GM23338 (cell line): ENCODE data around the gene ELMOD3. TPM values are rescaled to one million over a fixed set of nuclear protein-coding genes. Genes with fewer than 3 reads are reported as not detected.

Experiments used
- ATAC-seq: fragments of 200-7000 bp; cut with Tn5 transposase; 3 replicates; pipeline ENCODE4 v1.9.1; 2020
- DNase-seq: peaks from one replicate; pipeline ENCODE4 v3.0.0-alpha.2; 2015; ENCODE audit warnings: low spot score
- H2AFZ ChIP-seq: fragments of 200-600 bp; sonication (generic); 2 replicates; pipeline ENCODE4 v1.8.0; 2016; ENCODE audit warnings: antibody characterized with exemption, mild to moderate bottlenecking, moderate library complexity
- H3F3A ChIP-seq: fragments of 200-600 bp; sonication (generic); replicated peaks from 2 replicates; pipeline ENCODE4 v1.8.0; 2017; ENCODE audit warnings: antibody characterized with exemption, mixed run types, low read depth
- H3K27ac ChIP-seq: fragments of 200-600 bp; sonication (generic); 2 replicates; pipeline ENCODE4 v1.6.1; 2016; ENCODE audit warnings: low read depth
- H3K27me3 ChIP-seq: fragments of 200-600 bp; sonication (generic); 2 replicates; pipeline ENCODE4 v1.8.0; 2016; ENCODE audit warnings: mild to moderate bottlenecking, mixed run types, moderate library complexity; ENCODE audit not compliant: insufficient read depth
- H3K36me3 ChIP-seq: fragments of 200-600 bp; sonication (generic); 2 replicates; pipeline ENCODE4 v1.8.0; 2016; ENCODE audit warnings: mild to moderate bottlenecking; ENCODE audit not compliant: insufficient read depth
- H3K4me1 ChIP-seq: fragments of 200-600 bp; sonication (generic); 2 replicates; pipeline ENCODE4 v1.8.0; 2016; ENCODE audit warnings: mild to moderate bottlenecking, moderate library complexity; ENCODE audit not compliant: insufficient read depth
- H3K4me2 ChIP-seq: fragments of 200-600 bp; sonication (generic); 2 replicates; pipeline ENCODE4 v1.7.1; 2017; ENCODE audit warnings: mixed run types
- H3K4me3 ChIP-seq: fragments of 200-600 bp; sonication (generic); 2 replicates; pipeline ENCODE4 v1.6.1; 2016; ENCODE audit warnings: mixed run types
- H3K79me2 ChIP-seq: fragments of 200-600 bp; sonication (generic); replicated peaks from 2 replicates; pipeline ENCODE4 v1.8.0; 2017; ENCODE audit warnings: mild to moderate bottlenecking; ENCODE audit not compliant: insufficient read depth
- H3K9me2 ChIP-seq: fragments of 200-600 bp; sonication (generic); 2 replicates; pipeline ENCODE4 v1.8.0; 2017; ENCODE audit not compliant: insufficient read depth
- H4K20me1 ChIP-seq: fragments of 200-600 bp; sonication (generic); replicated peaks from 2 replicates; pipeline ENCODE4 v1.8.0; 2017; ENCODE audit warnings: mild to moderate bottlenecking; ENCODE audit not compliant: insufficient read depth
- H3K27ac Mint-ChIP-seq: 2 replicates; pipeline ENCODE4 v1.8.0; 2020; ENCODE audit warnings: inconsistent platforms, mild to moderate bottlenecking, moderate library complexity, mixed read lengths
- H3K27me3 Mint-ChIP-seq: 3 replicates; pipeline ENCODE4 v1.8.0; 2022; ENCODE audit warnings: low read depth, mild to moderate bottlenecking, moderate library complexity, mixed read lengths, inconsistent platforms; ENCODE audit not compliant: insufficient read depth, poor library complexity
- H3K36me3 Mint-ChIP-seq: 3 replicates; pipeline ENCODE4 v1.8.0; 2021; ENCODE audit warnings: low read depth, mild to moderate bottlenecking, inconsistent platforms, moderate library complexity, mixed read lengths
- H3K4me1 Mint-ChIP-seq: 3 replicates; pipeline ENCODE4 v1.8.0; 2020; ENCODE audit warnings: mild to moderate bottlenecking, inconsistent platforms, mixed read lengths
- H3K4me3 Mint-ChIP-seq: 3 replicates; pipeline ENCODE4 v1.8.0; 2021; ENCODE audit warnings: moderate library complexity, mild to moderate bottlenecking, inconsistent platforms, mixed read lengths
- H3K9me3 Mint-ChIP-seq: 3 replicates; pipeline ENCODE4 v1.8.0; 2020; ENCODE audit warnings: moderate library complexity, mild to moderate bottlenecking, inconsistent platforms, mixed read lengths
- CTCF ChIP-seq, 2 experiments: fragments of 200-600 bp in 1 of 2; sonication (generic) in 1 of 2; conservative IDR thresholded peaks; 2 replicates each; pipeline versions ENCODE4 v1.5.1 to v1.6.1; 2016 to 2017; ENCODE audit warnings: antibody characterized with exemption in 2 of 2, low read depth in 2 of 2, mild to moderate bottlenecking in 2 of 2, moderate library complexity in 1 of 2
- ETS1 ChIP-seq: IDR thresholded peaks from 2 replicates; pipeline ENCODE4 v1.6.1; 2016; ENCODE audit warnings: antibody characterized with exemption
- EZH2 ChIP-seq: fragments of 200-600 bp; sonication (generic); IDR thresholded peaks from one replicate; pipeline ENCODE4 v1.8.0; 2017; ENCODE audit warnings: antibody characterized with exemption, mild to moderate bottlenecking, low read depth; ENCODE audit not compliant: unreplicated experiment
- EZH2phosphoT487 ChIP-seq: fragments of 200-600 bp; sonication (generic); IDR thresholded peaks from one replicate; pipeline ENCODE4 v1.8.1; 2018; ENCODE audit warnings: antibody characterized with exemption; ENCODE audit not compliant: unreplicated experiment
- JUNB ChIP-seq: IDR thresholded peaks from one replicate; pipeline ENCODE4 v1.6.1; 2016; ENCODE audit warnings: antibody characterized with exemption; ENCODE audit not compliant: unreplicated experiment
- NANOG ChIP-seq: IDR thresholded peaks from 2 replicates; pipeline ENCODE4 v1.6.1; 2016; ENCODE audit warnings: antibody characterized with exemption, borderline replicate concordance
- POLR2AphosphoS5 ChIP-seq: IDR thresholded peaks from 2 replicates; pipeline ENCODE4 v1.6.1; 2016; ENCODE audit warnings: antibody characterized with exemption, low read depth
- ZNF114 ChIP-seq: fragments of 250-450 bp; sonication (Bioruptor Pico); IDR thresholded peaks from 2 replicates; pipeline ENCODE4 v1.5.0; 2020; ENCODE audit warnings: mild to moderate bottlenecking, moderate library complexity
- ZNF331 ChIP-seq: fragments of 250-450 bp; sonication (Bioruptor Pico); IDR thresholded peaks from 2 replicates; pipeline ENCODE4 v1.5.0; 2020; ENCODE audit warnings: low read depth, mild to moderate bottlenecking, moderate library complexity
- polyA plus RNA-seq: library from polyadenylated mRNA; unstranded; fragments of >200 nt; fragmentation: Nextera tagmentation; extraction: Ambion mirVana; gene quantifications from 2 replicates; pipeline ENCODE4 v1.2.1, GENCODE V29; 2016
- total RNA-seq: library from RNA; depleted of rRNA; stranded (reverse); fragments of >200 nt; shearing (Covaris generic); gene quantifications from 2 replicates; pipeline ENCODE4 v1.2.3, GENCODE V29; 2014
- TF ChIP-seq, protein P1 (sequence below): fragments of 250-450 bp; sonication (Bioruptor Pico); IDR thresholded peaks from 2 replicates; pipeline ENCODE4 v1.5.0; 2020; ENCODE audit warnings: mild to moderate bottlenecking, moderate library complexity
- TF ChIP-seq, protein P2 (sequence below): IDR thresholded peaks from one replicate; pipeline ENCODE4 v1.6.1; 2018; ENCODE audit warnings: antibody characterized with exemption; ENCODE audit not compliant: unreplicated experiment

ELMOD3 gene
- total and polyA plus RNA-seq, 2 experiments from 2014 or later, result 8.6 to 8.9 TPM

DNA sequence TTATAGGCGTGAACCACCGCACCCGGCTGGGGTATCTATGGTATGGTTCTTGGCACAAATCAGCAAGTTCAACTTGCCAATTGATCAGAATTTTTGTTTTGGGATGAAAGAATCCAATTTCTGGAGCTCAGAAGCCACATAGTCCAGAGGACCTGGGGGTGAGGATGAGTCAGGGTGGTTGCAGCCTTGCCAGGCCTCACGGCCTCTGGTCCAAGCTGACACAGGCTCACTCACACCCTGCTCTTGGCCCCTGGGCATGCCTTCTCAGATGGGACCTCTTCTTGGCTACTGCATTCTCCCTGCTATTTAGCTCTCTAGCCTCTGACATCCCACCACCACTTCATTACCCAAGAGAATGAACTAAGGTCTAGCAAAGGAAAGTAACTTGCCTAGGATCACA, 39.3 kb downstream of the ELMOD3 start:
- Mint-ChIP-seq H3K9me3 (no peaks in the 10 kb centered on the region), H3K27me3 (peaks cover 1% of the 10 kb centered on the region), H3K36me3 (peaks cover 5% of the 10 kb centered on the region), H3K4me3 (no peak overlapping the region), H3K4me1 (peaks cover 24% of the 10 kb centered on the region), H3K27ac (no peak overlapping the region)
- no peak for DNase-seq
- no peak for ATAC-seq
- Histone ChIP-seq H3K36me3 (no peaks in the 10 kb centered on the region; the same call in 1 of the 2 replicates), H3K9me2 (no peaks in the 10 kb centered on the region), H3K79me2 (no peaks in the 10 kb centered on the region), H3K4me2 (no peak overlapping the region), H3K27ac (no peak overlapping the region), H3K27me3 (no peaks in the 10 kb centered on the region), H4K20me1 (no peaks in the 10 kb centered on the region), H3K4me1 (peaks cover 3% of the 10 kb centered on the region; the same call in 1 of the 2 replicates), H3K4me3 (no peak overlapping the region), H3F3A (0 out of 2 replicates have a peak, but pooled peaks cover 7% of the 10 kb centered on the region), H2AFZ (no peak overlapping the region)
- TF ChIP-seq ETS1, result no peak
- no peak for TF ChIP-seq EZH2
- TF ChIP-seq JUNB, result no peak
- no peak for TF ChIP-seq NANOG
- TF ChIP-seq, protein P1, sequence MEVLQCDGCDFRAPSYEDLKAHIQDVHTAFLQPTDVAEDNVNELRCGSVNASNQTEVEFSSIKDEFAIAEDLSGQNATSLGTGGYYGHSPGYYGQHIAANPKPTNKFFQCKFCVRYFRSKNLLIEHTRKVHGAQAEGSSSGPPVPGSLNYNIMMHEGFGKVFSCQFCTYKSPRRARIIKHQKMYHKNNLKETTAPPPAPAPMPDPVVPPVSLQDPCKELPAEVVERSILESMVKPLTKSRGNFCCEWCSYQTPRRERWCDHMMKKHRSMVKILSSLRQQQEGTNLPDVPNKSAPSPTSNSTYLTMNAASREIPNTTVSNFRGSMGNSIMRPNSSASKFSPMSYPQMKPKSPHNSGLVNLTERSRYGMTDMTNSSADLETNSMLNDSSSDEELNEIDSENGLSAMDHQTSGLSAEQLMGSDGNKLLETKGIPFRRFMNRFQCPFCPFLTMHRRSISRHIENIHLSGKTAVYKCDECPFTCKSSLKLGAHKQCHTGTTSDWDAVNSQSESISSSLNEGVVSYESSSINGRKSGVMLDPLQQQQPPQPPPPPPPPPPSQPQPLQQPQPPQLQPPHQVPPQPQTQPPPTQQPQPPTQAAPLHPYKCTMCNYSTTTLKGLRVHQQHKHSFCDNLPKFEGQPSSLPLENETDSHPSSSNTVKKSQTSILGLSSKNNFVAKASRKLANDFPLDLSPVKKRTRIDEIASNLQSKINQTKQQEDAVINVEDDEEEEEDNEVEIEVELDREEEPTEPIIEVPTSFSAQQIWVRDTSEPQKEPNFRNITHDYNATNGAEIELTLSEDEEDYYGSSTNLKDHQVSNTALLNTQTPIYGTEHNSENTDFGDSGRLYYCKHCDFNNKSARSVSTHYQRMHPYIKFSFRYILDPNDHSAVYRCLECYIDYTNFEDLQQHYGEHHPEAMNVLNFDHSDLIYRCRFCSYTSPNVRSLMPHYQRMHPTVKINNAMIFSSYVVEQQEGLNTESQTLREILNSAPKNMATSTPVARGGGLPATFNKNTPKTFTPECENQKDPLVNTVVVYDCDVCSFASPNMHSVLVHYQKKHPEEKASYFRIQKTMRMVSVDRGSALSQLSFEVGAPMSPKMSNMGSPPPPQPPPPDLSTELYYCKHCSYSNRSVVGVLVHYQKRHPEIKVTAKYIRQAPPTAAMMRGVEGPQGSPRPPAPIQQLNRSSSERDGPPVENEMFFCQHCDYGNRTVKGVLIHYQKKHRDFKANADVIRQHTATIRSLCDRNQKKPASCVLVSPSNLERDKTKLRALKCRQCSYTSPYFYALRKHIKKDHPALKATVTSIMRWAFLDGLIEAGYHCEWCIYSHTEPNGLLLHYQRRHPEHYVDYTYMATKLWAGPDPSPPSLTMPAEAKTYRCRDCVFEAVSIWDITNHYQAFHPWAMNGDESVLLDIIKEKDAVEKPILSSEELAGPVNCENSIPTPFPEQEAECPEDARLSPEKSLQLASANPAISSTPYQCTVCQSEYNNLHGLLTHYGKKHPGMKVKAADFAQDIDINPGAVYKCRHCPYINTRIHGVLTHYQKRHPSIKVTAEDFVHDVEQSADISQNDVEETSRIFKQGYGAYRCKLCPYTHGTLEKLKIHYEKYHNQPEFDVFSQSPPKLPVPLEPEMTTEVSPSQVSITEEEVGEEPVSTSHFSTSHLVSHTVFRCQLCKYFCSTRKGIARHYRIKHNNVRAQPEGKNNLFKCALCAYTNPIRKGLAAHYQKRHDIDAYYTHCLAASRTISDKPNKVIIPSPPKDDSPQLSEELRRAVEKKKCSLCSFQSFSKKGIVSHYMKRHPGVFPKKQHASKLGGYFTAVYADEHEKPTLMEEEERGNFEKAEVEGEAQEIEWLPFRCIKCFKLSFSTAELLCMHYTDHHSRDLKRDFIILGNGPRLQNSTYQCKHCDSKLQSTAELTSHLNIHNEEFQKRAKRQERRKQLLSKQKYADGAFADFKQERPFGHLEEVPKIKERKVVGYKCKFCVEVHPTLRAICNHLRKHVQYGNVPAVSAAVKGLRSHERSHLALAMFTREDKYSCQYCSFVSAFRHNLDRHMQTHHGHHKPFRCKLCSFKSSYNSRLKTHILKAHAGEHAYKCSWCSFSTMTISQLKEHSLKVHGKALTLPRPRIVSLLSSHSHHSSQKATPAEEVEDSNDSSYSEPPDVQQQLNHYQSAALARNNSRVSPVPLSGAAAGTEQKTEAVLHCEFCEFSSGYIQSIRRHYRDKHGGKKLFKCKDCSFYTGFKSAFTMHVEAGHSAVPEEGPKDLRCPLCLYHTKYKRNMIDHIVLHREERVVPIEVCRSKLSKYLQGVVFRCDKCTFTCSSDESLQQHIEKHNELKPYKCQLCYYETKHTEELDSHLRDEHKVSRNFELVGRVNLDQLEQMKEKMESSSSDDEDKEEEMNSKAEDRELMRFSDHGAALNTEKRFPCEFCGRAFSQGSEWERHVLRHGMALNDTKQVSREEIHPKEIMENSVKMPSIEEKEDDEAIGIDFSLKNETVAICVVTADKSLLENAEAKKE (CRISPR knock-in tag), result no peak
- TF ChIP-seq, protein P2, sequence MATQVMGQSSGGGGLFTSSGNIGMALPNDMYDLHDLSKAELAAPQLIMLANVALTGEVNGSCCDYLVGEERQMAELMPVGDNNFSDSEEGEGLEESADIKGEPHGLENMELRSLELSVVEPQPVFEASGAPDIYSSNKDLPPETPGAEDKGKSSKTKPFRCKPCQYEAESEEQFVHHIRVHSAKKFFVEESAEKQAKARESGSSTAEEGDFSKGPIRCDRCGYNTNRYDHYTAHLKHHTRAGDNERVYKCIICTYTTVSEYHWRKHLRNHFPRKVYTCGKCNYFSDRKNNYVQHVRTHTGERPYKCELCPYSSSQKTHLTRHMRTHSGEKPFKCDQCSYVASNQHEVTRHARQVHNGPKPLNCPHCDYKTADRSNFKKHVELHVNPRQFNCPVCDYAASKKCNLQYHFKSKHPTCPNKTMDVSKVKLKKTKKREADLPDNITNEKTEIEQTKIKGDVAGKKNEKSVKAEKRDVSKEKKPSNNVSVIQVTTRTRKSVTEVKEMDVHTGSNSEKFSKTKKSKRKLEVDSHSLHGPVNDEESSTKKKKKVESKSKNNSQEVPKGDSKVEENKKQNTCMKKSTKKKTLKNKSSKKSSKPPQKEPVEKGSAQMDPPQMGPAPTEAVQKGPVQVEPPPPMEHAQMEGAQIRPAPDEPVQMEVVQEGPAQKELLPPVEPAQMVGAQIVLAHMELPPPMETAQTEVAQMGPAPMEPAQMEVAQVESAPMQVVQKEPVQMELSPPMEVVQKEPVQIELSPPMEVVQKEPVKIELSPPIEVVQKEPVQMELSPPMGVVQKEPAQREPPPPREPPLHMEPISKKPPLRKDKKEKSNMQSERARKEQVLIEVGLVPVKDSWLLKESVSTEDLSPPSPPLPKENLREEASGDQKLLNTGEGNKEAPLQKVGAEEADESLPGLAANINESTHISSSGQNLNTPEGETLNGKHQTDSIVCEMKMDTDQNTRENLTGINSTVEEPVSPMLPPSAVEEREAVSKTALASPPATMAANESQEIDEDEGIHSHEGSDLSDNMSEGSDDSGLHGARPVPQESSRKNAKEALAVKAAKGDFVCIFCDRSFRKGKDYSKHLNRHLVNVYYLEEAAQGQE, result no peak
- TF ChIP-seq EZH2phosphoT487, result no peak
- no peak for TF ChIP-seq CTCF (conservative IDR thresholded peaks at IDR 0.05; ENCODE audit: low read depth in 2 of 2)
- TF ChIP-seq ZNF114, result no peak
- TF ChIP-seq POLR2AphosphoS5, result no peak
- TF ChIP-seq ZNF331 (CRISPR knock-in tag), result no peak
